SW480 (cell line): ENCODE measurements around the gene SUPT3H.
"Not testable (repeated sequence)": the region's sequence is repeated elsewhere in the genome, so short reads cannot be mapped to it uniquely, and the experiment has no call there.

Experiments
- DNase-seq: peaks from one replicate; pipeline ENCODE4 v3.0.0-alpha.2; 2016; ENCODE audit warnings: low spot score

SUPT3H gene

DNA sequence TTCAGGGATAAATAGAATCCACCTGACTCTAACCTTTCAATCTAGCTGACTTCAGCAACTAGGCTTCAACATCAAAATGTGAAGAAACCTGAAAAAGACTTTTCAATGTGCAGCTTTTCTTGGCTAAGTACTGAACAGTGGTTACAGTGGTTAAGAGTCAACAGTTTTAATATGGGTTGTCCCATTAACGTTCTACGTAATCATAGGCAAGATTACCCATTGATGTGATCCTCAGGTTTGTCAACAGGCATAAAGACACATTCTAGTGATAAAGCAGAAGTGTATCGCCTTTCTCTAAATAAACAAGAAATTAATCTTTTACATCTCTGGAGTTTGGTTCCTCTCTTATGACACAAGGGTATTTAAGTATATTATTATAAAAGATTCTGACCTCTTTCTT, 203.7 kb downstream of the SUPT3H start:
- no peak for DNase-seq

DNA sequence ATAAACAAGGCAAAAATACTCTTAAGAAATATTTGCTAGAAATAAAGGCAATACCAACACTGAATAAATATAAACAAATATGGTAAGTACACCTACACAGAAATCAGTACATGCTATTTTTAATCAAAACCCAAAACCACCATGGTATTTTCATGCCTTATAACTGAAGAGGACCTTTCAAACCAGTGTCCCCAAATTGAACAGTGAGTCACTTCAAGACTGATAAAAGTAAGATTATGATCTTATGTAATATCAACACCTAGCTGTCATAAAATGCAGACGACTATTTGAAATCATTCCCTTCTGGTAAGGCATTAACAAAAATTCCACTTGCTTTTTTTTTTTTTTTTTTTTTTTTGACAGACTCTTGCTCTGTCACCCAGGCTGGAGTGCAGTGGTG, 206.4 kb downstream of the SUPT3H start:
- DNase-seq = no peak

DNA sequence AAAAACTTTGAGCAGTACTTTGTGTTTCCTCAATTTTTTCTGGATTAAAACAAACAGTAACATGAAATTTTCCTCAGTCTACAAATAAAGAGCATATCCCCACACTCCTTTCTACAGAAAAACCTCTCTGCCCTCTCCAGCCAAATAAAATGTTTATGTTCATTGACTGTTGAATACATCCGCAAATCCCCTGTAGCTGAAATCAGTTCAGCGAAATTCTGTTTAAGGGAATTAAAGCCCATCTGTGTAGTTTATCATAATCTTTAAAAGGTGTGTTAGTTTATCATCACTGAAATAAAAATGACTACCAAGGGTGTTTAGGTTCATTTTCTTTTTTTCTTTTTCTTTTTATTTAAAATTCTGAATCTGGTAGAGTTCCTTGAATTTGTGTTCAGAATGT, 207.4 kb downstream of the SUPT3H start:
- no peak for DNase-seq

DNA sequence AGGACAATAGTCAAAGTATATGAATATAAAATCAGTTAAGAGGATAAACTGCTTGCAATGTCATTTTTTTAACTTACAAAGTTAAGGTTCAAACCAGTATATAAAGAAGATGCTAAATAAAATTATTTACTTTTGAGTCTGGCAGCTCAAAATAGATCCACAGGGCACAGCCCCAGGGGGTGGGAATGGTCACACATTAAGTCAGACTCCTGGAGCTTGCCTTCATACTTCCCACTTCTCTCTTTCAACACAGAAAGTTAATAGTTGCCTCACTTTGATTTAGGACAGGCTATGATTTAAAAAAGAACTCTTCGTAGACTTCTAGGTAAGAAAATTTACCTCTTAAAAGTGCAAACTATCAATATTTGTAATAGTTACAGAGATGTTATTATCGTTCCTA, 207.9 kb downstream of the SUPT3H start:
- DNase-seq = no peak

DNA sequence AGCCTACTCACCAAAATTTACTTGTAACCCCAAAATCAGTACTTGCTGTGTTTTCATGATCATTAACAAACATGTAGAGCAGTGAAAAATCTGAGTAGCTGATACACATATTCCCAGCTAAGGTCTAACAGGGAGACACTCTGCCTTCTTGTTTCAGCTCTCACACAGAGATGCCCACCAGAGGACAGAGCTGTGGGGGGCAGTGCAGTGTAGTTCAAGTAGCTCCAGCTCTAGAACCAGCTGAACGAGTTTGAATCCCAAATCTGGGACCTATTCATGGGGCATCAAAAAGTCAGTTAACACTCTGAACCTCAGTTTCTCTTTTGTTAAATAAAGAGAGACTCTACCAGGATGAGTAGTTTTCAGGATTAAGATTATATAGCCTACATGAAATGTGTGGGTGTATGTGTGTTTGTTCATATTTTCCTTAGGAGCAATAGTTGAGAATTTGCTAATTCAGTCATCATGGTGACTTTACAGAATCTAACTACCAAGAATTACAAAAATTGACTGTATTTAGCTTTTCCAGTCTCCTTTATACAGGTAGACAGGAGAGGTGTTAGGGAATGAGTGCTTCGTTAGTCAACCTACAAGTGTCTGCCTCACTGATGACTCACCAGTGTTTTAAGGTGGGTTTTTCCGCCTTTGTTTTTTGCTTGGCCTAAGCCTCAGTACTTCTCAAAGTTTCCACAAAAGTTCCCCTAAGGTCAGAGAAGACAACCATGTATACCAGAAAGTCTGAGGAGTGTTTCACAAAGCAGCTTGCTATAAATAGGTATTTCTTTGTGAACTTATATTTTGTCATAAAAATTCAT, 213.6 kb downstream of the SUPT3H start:
- DNase-seq = no peak

DNA sequence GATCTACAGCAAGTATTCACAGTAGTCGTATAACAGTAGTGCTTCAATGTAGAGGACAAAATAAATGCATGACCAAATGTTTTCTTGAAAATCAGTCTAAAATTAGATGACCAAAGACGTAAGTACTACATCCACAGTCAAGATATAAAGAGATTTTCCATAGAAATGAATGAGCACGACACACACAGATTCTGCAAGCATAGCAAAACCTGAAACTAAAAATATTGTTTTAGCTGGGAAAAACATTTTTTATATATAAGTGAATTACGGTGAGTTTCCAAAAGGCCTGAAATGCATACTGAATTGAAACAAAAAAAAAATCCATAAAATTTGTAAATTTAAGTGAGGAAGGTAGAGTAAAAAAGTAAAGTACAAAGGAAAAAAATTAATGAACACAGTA, 217.4 kb downstream of the SUPT3H start:
- no peak for DNase-seq

DNA sequence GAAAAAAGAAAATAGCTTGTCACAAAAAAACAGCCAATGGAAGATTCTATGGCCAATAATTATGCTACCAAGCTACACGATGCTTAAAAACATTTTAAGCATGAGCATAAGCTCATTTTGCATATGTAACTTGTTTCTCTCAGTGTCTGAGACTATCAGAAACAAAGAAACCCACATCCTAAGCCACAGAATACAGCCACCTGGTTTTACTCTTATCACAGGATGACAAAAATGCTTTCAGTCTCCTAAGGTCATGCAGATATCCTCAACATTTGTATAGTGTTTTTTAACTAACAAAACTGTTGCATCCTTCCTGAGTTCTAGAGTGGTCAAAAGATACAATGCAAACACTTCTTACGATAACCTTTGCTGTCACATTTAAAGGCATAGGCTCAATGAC, 221.7 kb downstream of the SUPT3H start:
- DNase-seq = no peak

DNA sequence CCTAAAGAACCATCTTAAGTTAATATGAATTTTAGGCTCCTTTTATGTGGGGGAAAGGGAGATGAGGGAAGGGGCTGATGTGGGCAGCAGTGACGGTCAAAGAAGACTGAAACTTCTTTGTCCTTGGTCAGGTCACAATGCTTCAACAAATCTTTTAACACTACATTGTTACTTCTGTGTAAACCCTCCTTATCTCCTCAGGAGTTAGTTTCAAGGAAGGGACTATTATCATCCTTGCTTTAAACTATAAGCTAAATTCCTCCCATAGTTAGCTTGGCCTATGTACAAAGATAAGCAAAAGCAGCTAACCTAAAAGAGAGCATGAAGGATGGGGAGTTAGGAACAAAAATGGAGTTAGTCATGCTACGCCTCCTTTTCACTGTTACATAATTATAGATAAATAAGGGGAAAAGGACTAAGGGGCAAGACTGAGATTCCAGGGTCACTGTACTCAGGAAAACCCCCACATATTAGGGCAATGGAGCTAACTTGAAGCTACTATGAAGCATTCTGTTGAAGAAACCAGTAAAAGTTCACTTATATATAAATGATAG, 222.3 kb downstream of the SUPT3H start:
- DNase-seq = no peak

DNA sequence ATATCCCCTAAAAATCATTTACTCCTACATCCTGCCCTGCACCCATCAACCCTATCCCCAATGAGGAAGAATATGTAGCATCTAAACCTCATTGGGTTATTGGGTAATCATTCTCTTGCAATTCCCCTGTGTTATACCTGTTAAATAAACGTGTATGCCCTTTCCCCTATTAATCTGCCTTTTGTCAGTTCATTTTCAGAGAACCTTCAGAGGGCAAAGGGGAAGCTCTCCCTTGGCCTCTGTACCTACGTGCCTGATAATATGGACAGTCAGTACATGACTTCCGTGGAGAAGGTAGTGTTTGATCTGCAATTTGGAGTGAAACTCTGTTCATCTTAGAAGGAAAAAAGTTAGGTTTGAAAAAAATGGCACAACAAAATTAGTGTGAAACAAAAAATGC, 223.1 kb downstream of the SUPT3H start:
- no peak for DNase-seq

DNA sequence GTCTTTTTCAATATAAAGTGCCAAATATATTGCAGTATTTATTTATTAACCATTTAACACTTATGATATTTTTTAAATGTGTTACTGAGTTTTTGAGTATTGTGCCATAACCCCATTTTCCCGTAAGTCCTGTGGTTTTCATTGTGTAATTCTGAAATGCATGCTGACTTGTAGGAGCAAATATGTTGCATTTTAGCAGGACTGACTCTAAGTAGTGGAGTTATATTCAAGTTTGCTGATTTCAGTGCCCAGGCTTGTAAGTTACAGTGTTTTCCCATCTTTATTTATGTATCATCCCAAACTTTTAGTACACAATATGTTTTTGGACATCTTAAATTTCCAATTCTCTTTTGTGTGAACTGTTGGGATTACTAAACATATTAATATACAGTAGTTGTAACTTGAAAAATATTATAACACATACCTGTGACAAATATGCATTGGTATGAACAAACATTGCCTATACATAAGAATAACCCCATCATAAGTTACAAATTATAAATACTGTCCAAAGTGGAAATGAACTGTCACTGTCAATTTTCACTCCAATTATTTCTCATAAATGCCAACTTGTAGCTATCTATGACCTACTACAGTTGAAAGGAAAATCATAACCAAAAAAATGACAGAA, 228.9 kb downstream of the SUPT3H start:
- DNase-seq = no peak

DNA sequence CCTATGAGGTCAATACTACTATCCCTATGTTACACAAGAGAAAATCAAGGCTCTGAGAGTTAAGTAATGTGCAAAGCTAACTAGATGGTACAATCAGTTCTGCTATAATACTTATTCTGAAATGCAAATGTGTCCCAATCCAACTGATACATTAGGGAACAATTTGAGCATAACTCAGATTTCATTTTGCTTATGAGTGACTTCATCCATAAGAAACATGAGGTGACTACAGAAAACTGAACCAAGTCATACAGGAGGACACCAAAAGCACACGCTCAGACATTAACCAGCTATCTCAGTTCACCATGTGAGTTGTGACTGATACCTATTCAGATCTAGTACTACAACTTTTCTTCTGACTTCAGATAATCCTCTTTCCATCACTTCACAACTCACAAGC, 229.5 kb downstream of the SUPT3H start:
- DNase-seq = no peak

DNA sequence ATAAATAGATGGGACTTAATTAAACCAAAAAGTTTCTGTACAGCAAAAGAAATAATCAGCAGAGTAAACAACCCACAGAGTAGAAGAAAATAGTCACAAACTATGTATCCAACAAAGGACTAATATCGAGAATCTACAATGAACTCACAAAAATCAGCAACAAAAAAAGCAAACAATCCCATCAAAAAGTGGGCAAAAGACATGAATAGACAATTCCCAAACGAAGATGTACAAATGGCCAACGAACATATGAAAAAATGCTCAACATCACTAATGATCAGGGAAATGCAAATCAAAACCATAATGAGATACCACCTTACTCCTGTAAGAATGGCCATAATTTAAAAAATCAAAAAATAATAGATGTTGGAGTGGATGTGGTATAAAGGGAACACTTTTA, 232.1 kb downstream of the SUPT3H start:
- not testable (repeated sequence) for DNase-seq

DNA sequence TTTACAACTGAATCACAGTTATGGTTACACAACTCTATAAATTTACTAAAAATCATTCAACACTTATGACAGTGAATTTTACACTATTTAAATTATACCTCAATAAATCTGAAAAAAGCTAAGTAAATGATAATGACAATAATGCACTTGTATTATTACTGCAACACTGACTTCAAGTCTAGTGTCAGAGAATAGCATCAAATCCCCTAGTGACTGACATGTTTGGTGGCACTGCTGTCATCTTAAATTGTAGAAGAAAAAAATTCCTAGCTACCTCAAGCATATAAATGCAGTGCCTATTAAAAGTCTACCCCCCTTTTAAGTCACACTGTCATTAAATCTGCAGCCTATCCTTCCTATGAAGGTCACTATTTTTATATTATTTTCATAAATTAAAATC, 239.0 kb downstream of the SUPT3H start:
- no peak for DNase-seq

DNA sequence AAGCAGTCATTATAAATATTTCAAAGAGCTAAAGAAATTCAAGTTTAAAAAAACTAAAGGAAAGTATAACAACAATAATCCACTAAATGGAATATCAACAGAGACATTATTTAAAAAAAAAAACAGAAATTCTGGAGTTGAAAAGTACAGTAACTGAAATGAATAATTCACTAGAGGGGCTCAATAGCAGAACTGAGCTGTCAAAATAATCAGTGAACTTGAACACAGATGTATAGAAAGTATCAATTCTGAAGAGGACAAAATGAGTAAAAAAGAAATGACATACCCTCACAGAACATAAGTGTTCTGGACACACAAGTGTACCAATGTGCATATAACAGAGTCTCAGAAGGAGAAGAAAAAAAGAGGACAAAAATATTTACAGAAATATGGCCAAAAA, 241.2 kb downstream of the SUPT3H start:
- no peak for DNase-seq

DNA sequence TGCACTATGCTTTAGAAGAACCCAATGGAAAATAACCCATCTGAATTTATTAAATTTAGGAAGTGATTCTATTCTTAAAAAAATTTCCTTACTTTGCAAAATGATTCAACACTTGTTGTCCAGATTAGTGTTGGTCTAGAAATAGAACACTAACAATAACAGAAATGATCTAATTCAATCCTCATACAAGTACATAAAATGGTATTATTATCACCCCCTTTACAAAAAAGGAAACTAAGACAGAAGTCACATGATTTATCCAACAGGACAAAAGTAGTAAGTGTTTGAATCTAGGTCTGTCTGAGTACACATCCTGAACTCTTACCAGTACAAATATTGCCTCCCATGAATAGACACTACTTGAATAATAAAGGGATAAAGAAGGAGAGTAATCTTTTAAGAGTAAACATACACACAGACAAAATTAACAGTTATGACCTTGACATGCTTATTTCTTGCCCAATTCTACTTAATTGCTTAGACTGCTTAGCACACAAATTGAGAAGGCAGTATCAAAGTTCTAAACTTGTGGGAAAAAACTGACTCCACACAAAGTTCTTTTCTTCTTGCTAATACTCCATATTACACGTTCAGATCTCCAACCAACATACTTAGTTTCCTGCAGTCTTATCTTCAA, 245.0 kb downstream of the SUPT3H start:
- no peak for DNase-seq

DNA sequence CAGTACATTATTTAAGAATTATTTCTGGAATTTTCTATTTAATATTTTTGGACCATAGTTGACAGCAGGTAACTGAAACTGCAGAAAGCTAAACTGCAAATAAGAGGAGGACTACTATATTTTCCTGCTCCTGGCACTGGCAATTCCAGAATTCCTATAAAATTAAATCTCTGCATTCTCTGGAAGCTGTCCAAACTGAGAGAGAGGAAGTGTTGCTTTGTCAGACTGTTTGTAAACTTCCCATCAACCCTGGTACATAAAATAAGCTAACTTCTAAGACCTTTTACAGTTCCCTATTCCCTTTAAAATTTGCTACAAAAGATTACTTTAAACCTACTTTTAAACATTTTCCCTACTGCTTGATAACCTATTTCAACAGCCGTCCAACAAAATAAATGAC, 245.7 kb downstream of the SUPT3H start:
- DNase-seq = no peak

DNA sequence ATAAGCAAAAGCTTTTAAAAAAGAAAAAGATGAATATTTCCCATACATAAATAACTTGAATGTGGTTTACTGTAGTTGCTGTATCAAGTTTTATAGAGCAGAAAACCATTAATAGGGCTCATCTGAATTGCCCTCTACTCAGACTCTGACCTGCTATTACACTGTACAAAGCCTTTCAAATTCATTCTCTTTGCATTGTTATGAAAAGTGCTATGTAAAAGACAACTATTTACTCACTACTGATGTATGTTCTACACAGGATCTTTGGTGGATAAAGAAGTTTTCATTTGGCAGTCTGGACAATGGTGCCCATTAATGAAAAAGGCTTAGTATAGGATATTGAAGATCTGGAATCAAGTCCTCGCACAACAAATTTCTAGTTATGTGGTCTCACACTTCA, 248.7 kb downstream of the SUPT3H start:
- DNase-seq = no peak

DNA sequence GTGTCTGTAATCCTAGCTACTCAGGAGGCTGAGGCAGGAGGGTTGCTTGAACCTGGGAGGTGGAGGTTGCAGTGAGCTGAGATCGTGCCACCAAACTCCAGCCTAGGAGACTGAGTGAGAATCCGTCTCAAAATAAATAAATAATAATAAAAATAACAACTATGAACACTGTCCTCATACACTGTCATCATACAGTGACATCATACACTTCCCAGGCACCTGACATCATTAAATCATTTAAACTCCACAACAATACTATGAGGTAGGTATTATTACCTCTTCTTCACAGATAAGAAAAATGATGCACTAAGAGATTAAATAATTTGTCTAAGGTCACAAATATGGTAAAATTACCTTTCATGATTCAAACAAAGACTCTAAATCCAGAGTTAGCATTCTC, 250.5 kb downstream of the SUPT3H start:
- no peak for DNase-seq

DNA sequence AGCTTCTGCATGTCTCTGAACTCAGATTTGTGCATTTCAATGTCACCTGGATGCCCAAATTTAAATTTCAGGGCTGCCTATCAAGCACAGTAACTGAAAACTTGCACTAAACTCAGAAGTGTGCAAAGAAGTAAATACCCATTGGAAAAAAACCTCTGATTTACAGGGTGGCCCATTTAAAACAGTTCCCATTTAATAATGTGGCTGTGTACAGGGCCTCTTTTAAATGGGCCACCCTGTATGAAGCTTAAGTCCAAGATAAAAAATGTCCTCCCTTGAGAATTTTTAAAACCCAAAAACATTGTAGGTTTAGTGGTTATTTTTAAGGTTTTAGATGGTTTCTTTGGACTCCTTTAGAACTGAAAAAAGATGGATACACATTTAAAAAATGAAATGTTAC, 251.7 kb downstream of the SUPT3H start:
- DNase-seq = no peak

DNA sequence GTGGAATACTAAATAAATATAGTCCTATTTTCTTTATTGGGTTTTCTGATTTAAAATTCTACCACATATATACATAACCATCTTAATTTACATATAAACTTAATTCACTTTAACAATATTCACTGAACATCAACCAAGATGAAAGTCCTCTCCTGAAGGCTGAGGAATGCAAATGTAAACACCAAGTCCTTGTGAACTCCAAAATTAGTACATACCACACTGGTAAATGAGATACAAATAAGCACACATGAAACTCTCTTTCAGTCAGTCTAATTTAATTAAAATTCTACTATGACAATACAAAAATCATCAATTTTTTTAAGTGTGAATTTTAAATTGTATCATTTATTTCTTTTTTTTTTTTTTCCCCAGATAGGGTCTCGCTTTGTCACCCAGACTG, 254.7 kb downstream of the SUPT3H start:
- DNase-seq = no peak

DNA sequence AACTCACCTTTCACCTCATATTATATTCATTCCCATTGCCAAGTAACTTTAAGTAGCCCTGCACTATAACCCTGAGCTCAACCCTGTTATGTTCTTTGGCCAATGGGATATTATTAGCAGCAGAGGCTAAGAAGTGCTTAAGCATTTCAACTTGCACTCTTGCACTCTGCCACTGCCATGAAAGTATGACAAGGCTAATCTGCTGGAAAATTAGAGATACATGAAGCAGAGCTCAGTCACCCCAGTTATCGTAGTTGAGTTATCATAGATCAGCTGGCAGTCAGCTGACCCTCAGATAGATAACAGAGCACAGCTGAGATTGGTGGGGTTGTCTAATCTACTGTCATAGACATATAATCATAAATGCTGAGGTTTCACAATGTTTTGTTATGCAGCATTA, 259.0 kb downstream of the SUPT3H start:
- no peak for DNase-seq

DNA sequence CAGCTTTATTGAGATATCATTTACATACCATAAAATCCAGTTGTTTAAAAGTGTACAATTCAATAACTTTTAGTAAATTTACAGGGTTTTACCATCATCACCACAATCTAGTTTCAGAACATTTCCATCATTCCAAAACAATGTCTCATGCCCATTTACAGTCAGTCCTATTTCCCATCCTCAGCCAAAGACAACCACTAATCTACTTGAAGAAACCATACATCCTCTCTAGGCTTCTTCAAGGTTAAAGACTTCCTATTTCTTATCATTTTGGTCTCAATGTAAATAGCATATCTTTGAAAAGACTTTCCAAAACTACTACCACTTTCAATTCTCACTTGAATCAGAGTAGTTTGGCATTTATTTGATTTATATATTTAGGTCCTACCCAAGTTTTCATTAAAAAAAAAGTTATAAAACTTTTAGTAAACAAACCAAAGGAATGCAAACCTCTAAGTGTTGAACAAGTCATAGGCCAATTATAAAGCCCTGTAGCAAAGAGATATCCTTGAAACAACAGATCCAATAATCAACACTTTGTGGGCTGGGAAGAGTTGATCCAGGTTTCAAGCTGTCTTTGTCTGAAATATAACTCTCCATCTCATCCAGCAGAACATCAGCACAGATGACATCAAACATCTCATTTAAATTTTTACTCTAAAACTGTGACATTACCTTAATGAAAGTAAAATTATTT, 260.9 kb downstream of the SUPT3H start:
- DNase-seq = no peak

DNA sequence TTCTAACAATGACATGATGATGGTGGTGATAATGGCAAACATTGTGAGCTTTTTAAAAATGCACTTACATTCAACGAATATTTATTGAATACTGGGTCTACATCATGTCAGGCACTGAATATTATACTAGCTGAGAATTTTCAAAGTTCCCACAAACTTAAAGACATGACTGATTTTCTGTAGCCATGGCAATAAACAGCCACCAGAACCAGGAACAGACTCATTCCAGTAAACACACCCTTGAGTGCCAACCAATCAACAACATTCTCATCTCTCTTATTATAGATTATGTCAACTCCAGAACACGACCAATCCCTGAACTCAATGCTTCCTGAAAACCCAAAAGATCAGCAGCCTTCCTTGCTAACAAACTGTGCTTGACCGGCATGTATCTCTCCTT, 262.0 kb downstream of the SUPT3H start:
- DNase-seq = no peak
